Body of pancreas (tissue), 4 donors: ENCODE measurements around the gene C6orf47. TPM values are rescaled to one million over a fixed set of nuclear protein-coding genes. Genes with fewer than 3 reads are reported as not detected.

Source experiments
- ATAC-seq: fragments of 150-250 bp; one replicate; pipeline ENCODE4 v1.9.1; 2016
- DNase-seq, 4 donors: peaks; one replicate each; pipeline ENCODE4 v3.0.0-alpha.2; 2019
- H3K27ac ChIP-seq, 4 donors: fragments of 200-600 bp; sonication (generic); 1 replicate in 3 of 4; 2 replicates in 1 of 4; pipeline versions ENCODE4 v1.5.1 to v1.6.1; 2016 to 2019; ENCODE audit warnings: mild to moderate bottlenecking in 1 of 4, mixed read lengths in 1 of 4, moderate library complexity in 1 of 4
- H3K27me3 ChIP-seq, 2 donors: fragments of 200-600 bp; sonication (generic); one replicate each; pipeline ENCODE4 v1.6.0; 2016; ENCODE audit warnings: mild to moderate bottlenecking in 1 of 2
- H3K36me3 ChIP-seq, 2 donors: fragments of 200-600 bp; sonication (generic); replicated peaks in 1 of 2; 2 replicates each; pipeline ENCODE4 v1.5.1; 2016; ENCODE audit warnings: low read depth in 2 of 2; ENCODE audit not compliant: insufficient read depth in 1 of 2
- H3K4me1 ChIP-seq: fragments of 200-600 bp; sonication (generic); one replicate; pipeline ENCODE4 v1.6.0; 2016
- H3K4me3 ChIP-seq, 2 donors: fragments of 200-600 bp; sonication (generic); 1 replicate in 1 of 2; 2 replicates in 1 of 2; pipeline ENCODE4 v1.5.1; 2016 to 2019
- H3K9me3 ChIP-seq, 3 donors: fragments of 200-600 bp; sonication (generic); 1 replicate in 2 of 3; 2 replicates in 1 of 3; pipeline ENCODE4 v1.5.1; 2016
- CTCF ChIP-seq, 7 experiments: fragments of 450-650 bp in 4 of 7; fragments of 200-600 bp in 3 of 7; sonication (generic) in 3 of 7; IDR thresholded peaks; one replicate each; pipeline ENCODE4 v1.5.1; 2016 to 2019; ENCODE audit warnings: antibody characterized with exemption in 7 of 7
- POLR2A ChIP-seq, 3 donors: fragments of 450-650 bp; IDR thresholded peaks; one replicate each; pipeline ENCODE4 v1.6.1; 2016; ENCODE audit warnings: antibody characterized with exemption in 3 of 3, mild to moderate bottlenecking in 2 of 3
- WGBS, 2 donors: methylation state at CpG; one replicate each; pipeline ENCODE4 v1.1.5; 2017; 5-methylcytosine and 5-hydroxymethylcytosine counted together
- intact Hi-C: fragments of 100-400 bp; cut with DNase I; formaldehyde crosslinking; loops from one replicate; pipeline ENCODE4 v1.15.1; 2023
- total RNA-seq, 2 donors: library from RNA; depleted of rRNA; stranded (reverse); fragments of >200 nt; gene quantifications; one replicate each; pipeline ENCODE4 v1.1.0, GENCODE V29; 2016

C6orf47 gene
- total RNA-seq, 2 donors from 2014 or later, result 15.8 to 22.1 TPM

- peaks cover 51% of the 10 kb centered on the region for H3K4me1 ChIP-seq
- intact Hi-C loops, result no loop called here
- no peak overlapping the region for H3K27ac ChIP-seq
These were observed 3.0 kb downstream of the C6orf47 start for GRCh38 chr6:31657406-31658157.

GRCh38 chr6:31655349-31656237 lies 5.0 kb downstream of the C6orf47 start, which contains the start of gene APOM:
APOM (plus strand) TSS chr6:31655894; CDS start chr6:31655967, 73 bp downstream.
- ATAC-seq (no peak), DNase-seq (no peak)
- peaks cover 0 to 5% of the 10 kb centered on the region in 2 donors for H3K36me3 ChIP-seq
- WGBS, 2 donors, result 51 to 57% methylated on average over 8 of the region's 8 CpGs
- H3K27ac ChIP-seq, result no peak within 1 kb of the TSS
- TF ChIP-seq POLR2A (IDR thresholded peaks at IDR 0.05), result no peak
- no peak for TF ChIP-seq CTCF (IDR thresholded peaks at IDR 0.05)
- H3K4me1 ChIP-seq, result peaks cover 51% of the 10 kb centered on the region
- H3K9me3 ChIP-seq, result no peaks in the 10 kb centered on the region
- intact Hi-C loops, result no loop called here
- H3K27me3 ChIP-seq, result no peaks in the 10 kb centered on the region
- no peak within 1 kb of the TSS for H3K4me3 ChIP-seq

More at GRCh38 chr6:31657406-31658157, 3.0 kb downstream of the C6orf47 start:
- Histone ChIP-seq H3K36me3 (peaks cover 0 to 5% of the 10 kb centered on the region in 2 donors), H3K9me3 (no peaks in the 10 kb centered on the region), H3K27me3 (no peaks in the 10 kb centered on the region), H3K4me3 (no peak overlapping the region)
- ATAC-seq (no peak), DNase-seq (no peak)
- 68 to 78% methylated on average over 4 to 6 of the region's 6 CpGs for WGBS, 2 donors
- no peak for TF ChIP-seq CTCF (IDR thresholded peaks at IDR 0.05)
- no peak for TF ChIP-seq POLR2A (IDR thresholded peaks at IDR 0.05)

GRCh38 chr6:31654574-31655348 lies 5.8 kb downstream of the C6orf47 start:
- Histone ChIP-seq H3K4me1 (peaks cover 51% of the 10 kb centered on the region), H3K4me3 (no peak overlapping the region), H3K27me3 (no peaks in the 10 kb centered on the region), H3K9me3 (no peaks in the 10 kb centered on the region), H3K27ac (no peak overlapping the region), H3K36me3 (peaks cover 0 to 5% of the 10 kb centered on the region in 2 donors)
- TF ChIP-seq POLR2A (IDR thresholded peaks at IDR 0.05) (no peak), CTCF (IDR thresholded peaks at IDR 0.05) (no peak)
- intact Hi-C loops, result no loop called here
- DNase-seq (no peak), ATAC-seq (no peak)
- 84% methylated on average over 8 of the region's 8 CpGs for WGBS, 2 donors

- no peaks in the 10 kb centered on the region for H3K9me3 ChIP-seq
- H3K27ac ChIP-seq, result peak overlapping the region; percentile 95 to 100 (median 97)
- H3K36me3 ChIP-seq, result peaks cover 0 to 14% of the 10 kb centered on the region in 2 donors
- DNase-seq (peak; percentile 88 to 92 (median 89)), ATAC-seq (peak; percentile 83)
- no peaks in the 10 kb centered on the region for H3K27me3 ChIP-seq
- TF ChIP-seq CTCF (IDR thresholded peaks at IDR 0.05) (peak in 1 of 7 experiments; percentile 1), POLR2A (IDR thresholded peaks at IDR 0.05) (peak; percentile 11 to 88 (median 80))
- 6% methylated on average over 37 of the region's 37 CpGs for WGBS, 2 donors
- intact Hi-C loops, result no loop called here
- H3K4me3 ChIP-seq, result peak overlapping the region; percentile 19 to 39
- H3K4me1 ChIP-seq, result peaks cover 34% of the 10 kb centered on the region
These were observed 7.5 kb downstream of the C6orf47 start for GRCh38 chr6:31652925-31653724.
